IPS-20b (cell line): ENCODE data around the gene CRYBG2.
"Not testable (repeated sequence)": the region's sequence is repeated elsewhere in the genome, so short reads cannot be mapped to it uniquely, and the experiment has no call there.

Experiments used
- H3K27ac ChIP-seq: one replicate; pipeline ENCODE4 v1.5.1; 2013; ENCODE audit warnings: low read length
- H3K27me3 ChIP-seq: 2 replicates; pipeline ENCODE4 v1.6.1; 2013; ENCODE audit warnings: mild to moderate bottlenecking, low read length, inconsistent platforms; ENCODE audit not compliant: insufficient read depth
- H3K36me3 ChIP-seq: 2 replicates; pipeline ENCODE4 v1.6.1; 2013; ENCODE audit warnings: low read depth, mild to moderate bottlenecking, inconsistent platforms, low read length, moderate library complexity; ENCODE audit not compliant: insufficient read depth
- H3K4me1 ChIP-seq: 2 replicates; pipeline ENCODE4 v1.6.1; 2013; ENCODE audit warnings: mild to moderate bottlenecking, control low read depth, inconsistent platforms, low read length, moderate library complexity; ENCODE audit not compliant: insufficient read depth
- H3K4me3 ChIP-seq: 2 replicates; pipeline ENCODE4 v1.5.1; 2013; ENCODE audit warnings: mild to moderate bottlenecking, low read length, inconsistent platforms
- H3K9ac ChIP-seq: 2 replicates; pipeline ENCODE4 v1.6.1; 2013; ENCODE audit warnings: low read depth, mild to moderate bottlenecking, inconsistent platforms, low read length, moderate library complexity
- H3K9me3 ChIP-seq: 2 replicates; pipeline ENCODE4 v1.6.1; 2013; ENCODE audit warnings: mild to moderate bottlenecking, low read depth, low read length, inconsistent platforms; ENCODE audit not compliant: insufficient read depth

Gene CRYBG2

GRCh38 chr1:26353976-26354820 lies at the start of gene CRYBG2:
Gene CRYBG2 (minus strand): TSS chr1:26354130. CDS start chr1:26346657, 7,473 bp downstream.
- Histone ChIP-seq H3K27ac (no peak within 1 kb of the TSS), H3K9me3 (no peaks in the 10 kb centered on the region), H3K4me1 (peaks cover 28% of the 10 kb centered on the region), H3K9ac (no peak within 1 kb of the TSS), H3K27me3 (peaks cover 7% of the 10 kb centered on the region), H3K4me3 (no peak within 1 kb of the TSS), H3K36me3 (no peaks in the 10 kb centered on the region)

GRCh38 chr1:26403656-26404055 lies 49.7 kb upstream of the CRYBG2 start:
- Histone ChIP-seq H3K9me3 (no peaks in the 10 kb centered on the region), H3K27ac (no peak overlapping the region), H3K9ac (no peak overlapping the region), H3K36me3 (no peaks in the 10 kb centered on the region), H3K4me1 (peaks cover under 1% of the 10 kb centered on the region; the same call in 1 of the 2 replicates), H3K27me3 (no peaks in the 10 kb centered on the region), H3K4me3 (no peak overlapping the region)

GRCh38 chr1:26401891-26402290 lies 48.0 kb upstream of the CRYBG2 start:
- Histone ChIP-seq H3K9me3 (no peaks in the 10 kb centered on the region), H3K9ac (no peak overlapping the region), H3K27me3 (no peaks in the 10 kb centered on the region), H3K4me1 (no peaks in the 10 kb centered on the region), H3K36me3 (no peaks in the 10 kb centered on the region), H3K4me3 (no peak overlapping the region), H3K27ac (no peak overlapping the region)

GRCh38 chr1:26399034-26399433 lies 45.1 kb upstream of the CRYBG2 start:
- Histone ChIP-seq H3K36me3 (no peaks in the 10 kb centered on the region), H3K9ac (no peak overlapping the region), H3K27me3 (no peaks in the 10 kb centered on the region), H3K4me3 (no peak overlapping the region), H3K9me3 (no peaks in the 10 kb centered on the region), H3K4me1 (no peaks in the 10 kb centered on the region), H3K27ac (no peak overlapping the region)

DNA sequence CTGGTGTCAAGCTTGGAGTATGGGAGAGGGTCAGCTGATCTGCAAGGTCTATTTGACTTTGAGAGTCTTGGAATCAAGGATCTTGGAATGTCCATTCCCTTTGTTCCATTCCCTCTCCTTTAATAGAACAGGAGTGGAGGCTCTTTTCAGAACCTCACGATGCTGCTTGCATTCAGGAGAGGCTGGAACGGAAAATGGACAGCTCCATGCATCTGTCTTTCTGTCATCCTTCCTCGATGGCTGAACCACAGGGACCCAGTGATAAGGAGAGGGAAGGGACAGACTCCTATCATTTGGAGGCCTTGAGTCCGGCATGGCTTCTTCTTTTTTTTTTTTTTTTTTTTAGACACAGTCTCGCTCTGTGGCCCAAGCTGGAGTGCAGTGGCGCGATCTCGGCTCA lies 41.8 kb upstream of the CRYBG2 start:
- Histone ChIP-seq H3K4me3 (no peak overlapping the region), H3K9ac (no peak overlapping the region), H3K27me3 (no peaks in the 10 kb centered on the region), H3K27ac (no peak overlapping the region), H3K4me1 (peaks cover 3% of the 10 kb centered on the region; the same call in 1 of the 2 replicates), H3K36me3 (no peaks in the 10 kb centered on the region), H3K9me3 (no peaks in the 10 kb centered on the region)

GRCh38 chr1:26391450-26391849 lies 37.5 kb upstream of the CRYBG2 start:
- H3K27me3 ChIP-seq: no peaks in the 10 kb centered on the region
- no peak overlapping the region for H3K27ac ChIP-seq
- peaks cover 3% of the 10 kb centered on the region; the same call in 1 of the 2 replicates for H3K4me1 ChIP-seq
- H3K36me3 ChIP-seq: no peaks in the 10 kb centered on the region
- no peak overlapping the region for H3K9ac ChIP-seq
- H3K4me3 ChIP-seq: no peak overlapping the region
- no peaks in the 10 kb centered on the region for H3K9me3 ChIP-seq

DNA sequence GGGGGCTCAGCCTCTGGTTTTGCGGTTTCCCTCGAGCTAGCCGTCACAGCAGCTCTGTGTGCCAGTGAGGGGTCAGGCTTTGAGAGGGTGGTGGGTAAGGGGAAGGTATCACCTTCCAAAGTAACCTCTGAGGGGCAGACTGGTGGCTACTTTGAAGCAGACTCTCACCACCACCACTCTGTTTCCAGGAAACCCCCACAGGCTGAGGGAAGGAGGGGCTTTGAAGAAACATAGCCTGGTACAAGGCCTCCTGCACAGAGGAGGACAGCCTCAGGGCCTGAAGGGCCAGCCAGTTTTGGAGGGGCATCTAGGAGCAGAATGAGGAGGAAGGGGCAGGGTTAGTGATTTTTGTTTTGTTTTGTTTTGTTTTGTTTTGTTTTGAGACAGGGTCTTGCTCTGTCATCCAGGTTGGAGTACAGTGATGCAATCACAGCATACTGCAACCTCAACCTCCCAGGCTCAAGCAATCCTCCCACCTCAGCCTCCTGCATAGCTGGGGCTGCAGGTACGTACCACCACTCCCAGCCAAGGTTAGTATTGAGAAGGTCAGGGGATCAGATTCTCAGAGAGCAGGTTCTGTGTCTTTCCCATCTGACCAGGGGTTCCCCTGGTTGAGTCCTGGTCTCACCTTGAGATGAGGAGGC lies 35.8 kb upstream of the CRYBG2 start:
- Histone ChIP-seq H3K27me3 (no peaks in the 10 kb centered on the region), H3K9ac (no peak overlapping the region), H3K9me3 (no peaks in the 10 kb centered on the region), H3K27ac (no peak overlapping the region), H3K4me3 (no peak overlapping the region), H3K4me1 (peaks cover 7% of the 10 kb centered on the region; the same call in 1 of the 2 replicates), H3K36me3 (no peaks in the 10 kb centered on the region)

DNA sequence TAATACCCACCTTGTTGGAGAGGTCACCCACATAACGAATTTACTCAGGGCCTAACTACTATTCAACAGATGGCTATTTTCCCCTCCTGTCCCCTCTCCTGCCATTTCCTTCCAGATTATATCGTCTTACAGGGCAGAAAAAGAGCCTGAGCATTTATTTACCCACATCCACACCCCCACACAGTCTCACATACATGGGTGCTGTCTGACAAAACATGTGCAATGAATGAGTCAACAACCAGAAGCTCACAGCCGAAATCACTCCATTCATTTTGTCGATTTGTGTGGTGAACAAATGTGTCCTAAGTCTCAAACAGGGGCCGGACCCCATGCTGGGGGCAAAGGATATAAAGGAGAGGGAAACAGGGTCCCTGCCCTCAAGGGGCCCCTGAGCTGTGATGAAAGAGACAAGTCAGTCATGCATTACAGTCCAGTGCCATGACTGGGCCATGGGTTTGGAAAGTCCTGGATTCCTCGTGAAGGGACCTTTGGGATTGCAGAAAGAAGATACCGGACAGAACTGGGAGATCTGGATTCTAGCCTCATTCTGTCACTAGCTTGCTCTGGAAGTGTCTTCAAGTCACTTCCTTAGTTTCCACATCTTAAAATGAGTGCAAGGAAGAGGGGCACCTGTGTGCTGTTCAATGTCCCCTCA lies 35.0 kb upstream of the CRYBG2 start:
- no peak overlapping the region for H3K27ac ChIP-seq
- H3K36me3 ChIP-seq: no peaks in the 10 kb centered on the region
- H3K4me1 ChIP-seq: peaks cover 7% of the 10 kb centered on the region; the same call in 1 of the 2 replicates
- H3K9ac ChIP-seq: no peak overlapping the region
- no peaks in the 10 kb centered on the region for H3K9me3 ChIP-seq
- no peaks in the 10 kb centered on the region for H3K27me3 ChIP-seq
- no peak overlapping the region for H3K4me3 ChIP-seq

- no peak overlapping the region for H3K27ac ChIP-seq
- H3K36me3 ChIP-seq: no peaks in the 10 kb centered on the region
- H3K27me3 ChIP-seq: no peaks in the 10 kb centered on the region
- H3K4me3 ChIP-seq: no peak overlapping the region
- H3K9ac ChIP-seq: no peak overlapping the region
- H3K4me1 ChIP-seq: peaks cover 7% of the 10 kb centered on the region; the same call in 1 of the 2 replicates
- no peaks in the 10 kb centered on the region for H3K9me3 ChIP-seq
These were observed 33.5 kb upstream of the CRYBG2 start for GRCh38 chr1:26387447-26387846.

DNA sequence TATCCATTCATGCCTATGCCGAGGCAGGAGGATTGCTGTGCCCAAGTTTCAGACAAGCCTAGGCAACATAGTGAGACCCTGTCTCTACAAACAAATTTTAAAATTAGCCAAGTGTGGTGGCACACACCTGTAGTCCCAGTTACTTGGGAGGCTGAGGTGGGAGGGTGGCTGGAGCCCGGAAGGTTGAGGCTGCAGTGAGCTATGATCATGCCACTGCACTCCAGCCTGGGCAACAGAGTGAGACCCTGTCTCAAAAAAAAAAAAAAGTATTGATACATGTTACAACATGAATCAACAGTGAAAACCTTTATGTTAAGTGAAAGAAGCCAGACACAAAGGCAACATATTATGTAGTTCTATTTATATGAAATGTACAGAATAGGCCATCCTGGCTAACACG lies 31.1 kb upstream of the CRYBG2 start:
- H3K27ac ChIP-seq, H3K9me3 ChIP-seq, H3K4me3 ChIP-seq, H3K36me3 ChIP-seq, H3K27me3 ChIP-seq, H3K4me1 ChIP-seq, H3K9ac ChIP-seq: not testable (repeated sequence)

- Histone ChIP-seq H3K36me3 (no peaks in the 10 kb centered on the region), H3K27ac (no peak overlapping the region), H3K4me1 (peaks cover 4% of the 10 kb centered on the region; the same call in 1 of the 2 replicates), H3K9me3 (no peaks in the 10 kb centered on the region), H3K27me3 (no peaks in the 10 kb centered on the region), H3K4me3 (no peak overlapping the region), H3K9ac (no peak overlapping the region)
These were observed 30.1 kb upstream of the CRYBG2 start for GRCh38 chr1:26384076-26384475.
